HG03108 (cell line): ENCODE data around the gene FGGY.
"Not testable (repeated sequence)": the region's sequence is repeated elsewhere in the genome, so short reads cannot be mapped to it uniquely, and the experiment has no call there.

Experiments used
- ATAC-seq: cut with Tn5 transposase; IDR thresholded peaks from one replicate; pipeline ENCODE4 v1.9.1; 2021; ENCODE audit warnings: moderate library complexity; ENCODE audit not compliant: unreplicated experiment

The FGGY gene

GRCh38 chr1:59346429-59346828 lies 49.5 kb downstream of the FGGY start:
- ATAC-seq, result no peak

- ATAC-seq, result no peak
Observed at GRCh38 chr1:59349101-59349500, 52.2 kb downstream of the FGGY start.

GRCh38 chr1:59350521-59350920 lies 53.6 kb downstream of the FGGY start:
- no peak for ATAC-seq

- no peak for ATAC-seq
Observed at GRCh38 chr1:59352065-59352464, 55.2 kb downstream of the FGGY start.

GRCh38 chr1:59353453-59353852 lies 56.6 kb downstream of the FGGY start:
- no peak for ATAC-seq

- not testable (repeated sequence) for ATAC-seq
Observed at GRCh38 chr1:59354239-59354638, 57.3 kb downstream of the FGGY start.

- ATAC-seq, result peak; percentile 61
Observed at GRCh38 chr1:59354709-59355337, 57.9 kb downstream of the FGGY start.

- ATAC-seq, result peak; percentile 68
Observed at GRCh38 chr1:59355361-59355760, 58.5 kb downstream of the FGGY start.

GRCh38 chr1:59356627-59357026 lies 59.7 kb downstream of the FGGY start:
- ATAC-seq, result no peak

- ATAC-seq, result no peak
Observed at GRCh38 chr1:59357645-59358320, 60.9 kb downstream of the FGGY start.

- no peak for ATAC-seq
Observed at GRCh38 chr1:59359325-59359724, 62.4 kb downstream of the FGGY start.

GRCh38 chr1:59360170-59360569 lies 63.3 kb downstream of the FGGY start:
- no peak for ATAC-seq

- ATAC-seq, result no peak
Observed at GRCh38 chr1:59360729-59361128, 63.8 kb downstream of the FGGY start.

- no peak for ATAC-seq
Observed at GRCh38 chr1:59361766-59362165, 64.9 kb downstream of the FGGY start.

- ATAC-seq, result no peak
Observed at GRCh38 chr1:59364037-59364436, 67.1 kb downstream of the FGGY start.

GRCh38 chr1:59366346-59366745 lies 69.5 kb downstream of the FGGY start:
- ATAC-seq, result no peak

GRCh38 chr1:59367301-59368007 lies 70.6 kb downstream of the FGGY start:
- ATAC-seq, result no peak

- ATAC-seq, result no peak
Observed at GRCh38 chr1:59368008-59368670, 71.2 kb downstream of the FGGY start.

- ATAC-seq, result no peak
Observed at GRCh38 chr1:59375321-59376220, 78.7 kb downstream of the FGGY start.

- ATAC-seq, result no peak
Observed at GRCh38 chr1:59377350-59377904, 80.5 kb downstream of the FGGY start.
